Left ventricle myocardium superior (tissue), 1 donor: ENCODE results near the gene RCOR2. TPM values are rescaled to one million over a fixed set of nuclear protein-coding genes. Genes with fewer than 3 reads are reported as not detected.

Experiments
- ATAC-seq: fragments of 200-7000 bp; cut with Tn5 transposase; one replicate; pipeline ENCODE4 v1.9.1; 2020; ENCODE audit warnings: mild to moderate bottlenecking, moderate library complexity
- DNase-seq: peaks from one replicate; pipeline ENCODE4 v3.0.0-alpha.2; 2020
- intact Hi-C: fragments of 100-400 bp; cut with micrococcal nuclease; formaldehyde crosslinking; loops from one replicate; pipeline ENCODE4 v1.11.0; 2022
- total RNA-seq: library from RNA; stranded (reverse); fragmentation: NEBNext Ultra II Directional; extraction: Animal tissue kit (Norgen Biotek cat#: 25700); gene quantifications from one replicate; pipeline ENCODE4 v1.2.1, GENCODE V29; 2021
- donor health status: DM: no; HTN: yes; CAD: no; lungs with severe emphysema.

Gene RCOR2
- total RNA-seq, 1 donor from 2014 or later = 14.5 TPM

- ATAC-seq = no peak
- intact Hi-C loops = no loop called here
- DNase-seq = no peak
Observed at GRCh38 chr11:63910675-63911074, 6.3 kb downstream of the RCOR2 start.

- intact Hi-C loops = no loop called here
- ATAC-seq = peak; percentile 8
- no peak for DNase-seq
Observed at GRCh38 chr11:63909591-63910506, 7.1 kb downstream of the RCOR2 start.

GRCh38 chr11:63908631-63909401 is 8.1 kb downstream of the RCOR2 start:
- DNase-seq = peak; percentile 75
- intact Hi-C loops = no loop called here
- peak; percentile 66 for ATAC-seq

- ATAC-seq (no peak), DNase-seq (no peak)
- intact Hi-C loops = no loop called here
Observed at GRCh38 chr11:63907808-63908530, 9.0 kb downstream of the RCOR2 start.

GRCh38 chr11:63907063-63907462 is 9.9 kb downstream of the RCOR2 start:
- no peak for DNase-seq
- intact Hi-C loops = no loop called here
- ATAC-seq = no peak

GRCh38 chr11:63906585-63906984 is 10.4 kb downstream of the RCOR2 start:
- ATAC-seq (no peak), DNase-seq (no peak)
- intact Hi-C loops = no loop called here

GRCh38 chr11:63906087-63906486 is 10.9 kb downstream of the RCOR2 start:
- no peak for DNase-seq
- intact Hi-C loops = no loop called here
- ATAC-seq = no peak

GRCh38 chr11:63905179-63905578 is 11.8 kb downstream of the RCOR2 start:
- ATAC-seq = no peak
- intact Hi-C loops = no loop called here
- no peak for DNase-seq

GRCh38 chr11:63904743-63905142 is 12.2 kb downstream of the RCOR2 start:
- DNase-seq (no peak), ATAC-seq (no peak)
- intact Hi-C loops = no loop called here

GRCh38 chr11:63903884-63904283 is 13.1 kb downstream of the RCOR2 start:
- intact Hi-C loops = no loop called here
- ATAC-seq = no peak
- DNase-seq = no peak

- ATAC-seq (no peak), DNase-seq (no peak)
- intact Hi-C loops = no loop called here
Observed at GRCh38 chr11:63901660-63902059, 15.3 kb downstream of the RCOR2 start.

GRCh38 chr11:63897459-63898146 is 19.4 kb downstream of the RCOR2 start:
- DNase-seq (no peak), ATAC-seq (peak; percentile 47)
- intact Hi-C loops = no loop called here

GRCh38 chr11:63896071-63896470 is 20.9 kb downstream of the RCOR2 start:
- DNase-seq (no peak), ATAC-seq (no peak)
- intact Hi-C loops = no loop called here

GRCh38 chr11:63893355-63893754 is 23.6 kb downstream of the RCOR2 start:
- ATAC-seq = no peak
- DNase-seq = no peak
- intact Hi-C loops = no loop called here

- ATAC-seq = no peak
- no peak for DNase-seq
- intact Hi-C loops = no loop called here
Observed at GRCh38 chr11:63892228-63892627, 24.7 kb downstream of the RCOR2 start.

- intact Hi-C loops = no loop called here
- DNase-seq (no peak), ATAC-seq (no peak)
Observed at GRCh38 chr11:63890368-63890767, 26.6 kb downstream of the RCOR2 start.

GRCh38 chr11:63889344-63889743 is 27.6 kb downstream of the RCOR2 start:
- no peak for DNase-seq
- no peak for ATAC-seq
- intact Hi-C loops = no loop called here

GRCh38 chr11:63888170-63889086 is 28.5 kb downstream of the RCOR2 start:
- peak; percentile 57 for DNase-seq
- peak; percentile 71 for ATAC-seq
- intact Hi-C loops = no loop called here
